ENCODE results near the gene RABGEF1. TPM values are rescaled to one million over a fixed set of nuclear protein-coding genes. Genes with fewer than 3 reads are reported as not detected.
"Not testable (repeated sequence)": the region's sequence is repeated elsewhere in the genome, so short reads cannot be mapped to it uniquely, and the experiment has no call there.

The RABGEF1 gene
- total and polyA plus RNA-seq, 2 donors (not counting 1 experiment from before 2014, with no cell fraction given): 27.9 to 31.0 TPM

DNA sequence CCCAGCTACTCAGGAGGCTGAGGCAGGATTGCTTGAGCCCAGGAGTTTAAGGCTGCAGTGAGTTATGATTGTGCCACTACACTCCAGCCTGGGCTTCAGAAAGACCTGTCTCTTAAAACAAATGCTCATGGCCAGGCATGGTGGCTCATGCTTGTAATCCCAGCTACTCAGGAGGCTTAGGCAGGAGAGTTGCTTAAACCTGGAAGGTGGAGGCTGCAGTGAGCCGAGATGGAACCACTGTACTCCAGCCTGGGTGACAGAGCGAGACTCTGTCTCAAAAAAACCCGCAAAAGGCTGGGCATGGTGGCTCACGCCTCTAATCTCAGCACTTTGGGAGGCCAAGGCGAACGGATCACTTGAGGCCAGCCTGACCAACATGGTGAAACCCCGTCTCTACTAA lies 77.4 kb downstream of the RABGEF1 start:
- ATAC-seq (ENCODE audit: low read depth); H3K79me2 ChIP-seq (ENCODE audit: control insufficient read depth, insufficient read depth, low read length); intact Hi-C loops (cut with micrococcal nuclease); H4K20me1 ChIP-seq (ENCODE audit: control insufficient read depth, insufficient read depth, low read length, poor library complexity, severe bottlenecking); H3K27me3 Mint-ChIP-seq; CTCF ChIA-PET; H3K4me2 ChIP-seq (replicated peaks; ENCODE audit: low read depth, low read length, poor library complexity, severe bottlenecking); DNase-seq; H3K9me3 Mint-ChIP-seq (ENCODE audit: insufficient read depth); H3K27me3 ChIP-seq (replicated peaks in 1 of 4; ENCODE audit: control extremely low read depth in 1 of 4, control insufficient read depth in 3 of 4, insufficient read depth in 4 of 4, low read length in 3 of 4); H3K9ac ChIP-seq (ENCODE audit: low read length); H3K36me3 ChIP-seq (replicated peaks in 1 of 2; ENCODE audit: control extremely low read depth in 1 of 2, control insufficient read depth in 1 of 2, extremely low read depth in 1 of 2, insufficient read depth in 2 of 2, low read length in 1 of 2); H3K4me3 ChIP-seq (ENCODE audit: control extremely low read depth in 1 of 5, extremely low read depth in 1 of 5, insufficient read depth in 1 of 5, low read depth in 2 of 5, low read length in 4 of 5); H3K4me3 Mint-ChIP-seq; H3K9me3 ChIP-seq (ENCODE audit: control extremely low read depth in 1 of 3, control insufficient read depth in 2 of 3, insufficient read depth in 1 of 3, low read length in 2 of 3); POLR2A ChIA-PET: not testable (repeated sequence)
- H2AFZ ChIP-seq (ENCODE audit: insufficient read depth, low read depth, low read length, poor library complexity, severe bottlenecking): peak overlapping the region; percentile 50
- H3K4me1 ChIP-seq (ENCODE audit: control insufficient read depth in 2 of 2, insufficient read depth in 2 of 2, low read length in 2 of 2): peaks cover 8 to 12% of the 10 kb centered on the region in 2 donors
- Mint-ChIP-seq H3K4me1 (peaks cover 12% of the 10 kb centered on the region), H3K27ac (peak overlapping the region; percentile 59)
- WGBS (ENCODE audit: insufficient coverage): 95% methylated on average over 7 of the region's 7 CpGs
- H3K27ac ChIP-seq (ENCODE audit: low read length in 2 of 2): peak overlapping the region in 1 of 2 donors; percentile 33

DNA sequence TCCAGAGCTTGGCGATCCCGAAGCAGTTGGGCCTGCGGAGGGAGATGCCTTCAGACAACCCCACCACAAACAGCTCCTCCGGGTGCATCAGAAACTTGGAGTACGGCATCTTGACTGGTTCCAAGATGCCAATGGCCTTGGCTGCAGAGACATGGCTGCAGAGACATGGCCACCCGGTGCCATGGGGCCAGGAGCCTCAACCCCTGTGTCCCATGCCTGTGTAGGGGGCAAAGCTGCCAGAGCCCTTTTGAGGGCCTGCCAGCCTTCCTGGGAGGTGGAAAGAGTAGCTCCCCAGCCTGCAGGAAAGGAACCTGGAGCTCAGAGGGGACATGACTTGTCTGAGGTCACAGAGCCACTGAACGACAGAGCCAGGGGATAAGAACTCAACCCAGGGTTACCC lies 83.5 kb downstream of the RABGEF1 start:
- intact Hi-C loops (cut with micrococcal nuclease): no loop called here
- H3K9ac ChIP-seq (ENCODE audit: low read length): no peak overlapping the region
- no peak overlapping the region for H2AFZ ChIP-seq (ENCODE audit: insufficient read depth, low read depth, low read length, poor library complexity, severe bottlenecking)
- H3K9me3 ChIP-seq (ENCODE audit: control extremely low read depth in 1 of 3, control insufficient read depth in 2 of 3, insufficient read depth in 1 of 3, low read length in 2 of 3): peaks cover 0 to 26% (median 10%) of the 10 kb centered on the region in 3 donors
- ATAC-seq (ENCODE audit: low read depth) (no peak), DNase-seq (no peak)
- Mint-ChIP-seq H3K4me1 (no peaks in the 10 kb centered on the region), H3K27me3 (no peaks in the 10 kb centered on the region), H3K4me3 (no peak overlapping the region), H3K9me3 (ENCODE audit: insufficient read depth) (no peaks in the 10 kb centered on the region), H3K27ac (no peak overlapping the region)
- no peaks in the 10 kb centered on the region for H3K79me2 ChIP-seq (ENCODE audit: control insufficient read depth, insufficient read depth, low read length)
- no peaks in the 10 kb centered on the region for H3K36me3 ChIP-seq (replicated peaks in 1 of 2; ENCODE audit: control extremely low read depth in 1 of 2, control insufficient read depth in 1 of 2, extremely low read depth in 1 of 2, insufficient read depth in 2 of 2, low read length in 1 of 2)
- no peaks in the 10 kb centered on the region for H4K20me1 ChIP-seq (ENCODE audit: control insufficient read depth, insufficient read depth, low read length, poor library complexity, severe bottlenecking)
- H3K4me2 ChIP-seq (replicated peaks; ENCODE audit: low read depth, low read length, poor library complexity, severe bottlenecking): no peak overlapping the region
- no peak for TF ChIP-seq CTCF (IDR thresholded peaks at IDR 0.05)
- TF ChIP-seq EZH2 (IDR thresholded peaks at IDR 0.05; ENCODE audit: borderline replicate concordance, insufficient read depth, low read depth, low read length, poor library complexity, severe bottlenecking): no peak
- CTCF ChIA-PET: no interaction called here
- POLR2A ChIA-PET: no interaction called here
- no peak overlapping the region for H3K4me3 ChIP-seq (ENCODE audit: control extremely low read depth in 1 of 5, extremely low read depth in 1 of 5, insufficient read depth in 1 of 5, low read depth in 2 of 5, low read length in 4 of 5)
- no peak overlapping the region for H3K27ac ChIP-seq (ENCODE audit: low read length in 2 of 2)
- H3K27me3 ChIP-seq (replicated peaks in 1 of 4; ENCODE audit: control extremely low read depth in 1 of 4, control insufficient read depth in 3 of 4, insufficient read depth in 4 of 4, low read length in 3 of 4): no peaks in the 10 kb centered on the region
- 98% methylated on average over 5 of the region's 7 CpGs for WGBS (ENCODE audit: insufficient coverage)
- H3K4me1 ChIP-seq (ENCODE audit: control insufficient read depth in 2 of 2, insufficient read depth in 2 of 2, low read length in 2 of 2): no peaks in the 10 kb centered on the region

GRCh38 chr7:66825538-66825937 lies 85.0 kb downstream of the RABGEF1 start:
- intact Hi-C loops (cut with micrococcal nuclease); POLR2A ChIA-PET: not testable (repeated sequence)

More at GRCh38 chr7:66825538-66825937, 85.0 kb downstream of the RABGEF1 start:
- CTCF ChIA-PET; H3K27ac ChIP-seq (ENCODE audit: low read length in 2 of 2); H3K36me3 ChIP-seq (replicated peaks in 1 of 2; ENCODE audit: control extremely low read depth in 1 of 2, control insufficient read depth in 1 of 2, extremely low read depth in 1 of 2, insufficient read depth in 2 of 2, low read length in 1 of 2); H3K9me3 Mint-ChIP-seq (ENCODE audit: insufficient read depth); H3K27me3 Mint-ChIP-seq; H3K4me3 Mint-ChIP-seq; H3K27me3 ChIP-seq (replicated peaks in 1 of 4; ENCODE audit: control extremely low read depth in 1 of 4, control insufficient read depth in 3 of 4, insufficient read depth in 4 of 4, low read length in 3 of 4); H3K4me1 Mint-ChIP-seq; H3K4me2 ChIP-seq (replicated peaks; ENCODE audit: low read depth, low read length, poor library complexity, severe bottlenecking); H4K20me1 ChIP-seq (ENCODE audit: control insufficient read depth, insufficient read depth, low read length, poor library complexity, severe bottlenecking); H3K9ac ChIP-seq (ENCODE audit: low read length); ATAC-seq (ENCODE audit: low read depth); H3K27ac Mint-ChIP-seq; H3K4me3 ChIP-seq (ENCODE audit: control extremely low read depth in 1 of 5, extremely low read depth in 1 of 5, insufficient read depth in 1 of 5, low read depth in 2 of 5, low read length in 4 of 5); H3K4me1 ChIP-seq (ENCODE audit: control insufficient read depth in 2 of 2, insufficient read depth in 2 of 2, low read length in 2 of 2); H2AFZ ChIP-seq (ENCODE audit: insufficient read depth, low read depth, low read length, poor library complexity, severe bottlenecking); H3K79me2 ChIP-seq (ENCODE audit: control insufficient read depth, insufficient read depth, low read length): not testable (repeated sequence)
- no CpG with 5 or more reads among the region's 2 CpGs for WGBS (ENCODE audit: insufficient coverage)
- peak; percentile 25 for DNase-seq
- H3K9me3 ChIP-seq (ENCODE audit: control extremely low read depth in 1 of 3, control insufficient read depth in 2 of 3, insufficient read depth in 1 of 3, low read length in 2 of 3): peaks cover 0 to 26% (median 10%) of the 10 kb centered on the region in 3 donors
